WTC11 (cell line): ENCODE measurements around the gene MAP3K14. TPM values are rescaled to one million over a fixed set of nuclear protein-coding genes. Genes with fewer than 3 reads are reported as not detected.

Experiments
- ATAC-seq: fragments of 200-7000 bp; cut with Tn5 transposase; 2 replicates; pipeline ENCODE4 v1.10.0; 2021; ENCODE audit warnings: mild to moderate bottlenecking, moderate library complexity
- CTCF ChIA-PET: fragments of 300-600 bp; sonication (Branson Sonifier 250); formaldehyde crosslinking; loops from one replicate; lab custom pipeline; 2021; ENCODE audit warnings: antibody characterized with exemption; lab: Charles Lee
- POLR2A ChIA-PET: fragments of 350-600 bp; sonication (Branson Sonifier 250); formaldehyde crosslinking; loops from one replicate; lab custom pipeline; 2021; ENCODE audit warnings: antibody characterized with exemption; lab: Charles Lee
- DNase-seq: peaks from one replicate; pipeline ENCODE4 v3.0.0; 2021; ENCODE audit warnings: low spot score
- H3K27ac Mint-ChIP-seq: 2 replicates; pipeline ENCODE4 v1.8.0; 2021; ENCODE audit warnings: mixed read lengths
- H3K27me3 Mint-ChIP-seq: 2 replicates; pipeline ENCODE4 v1.8.0; 2021; ENCODE audit warnings: low read depth, mild to moderate bottlenecking, moderate library complexity, mixed read lengths
- H3K36me3 Mint-ChIP-seq: 2 replicates; pipeline ENCODE4 v1.8.0; 2021; ENCODE audit warnings: mixed read lengths
- H3K4me1 Mint-ChIP-seq: 2 replicates; pipeline ENCODE4 v1.8.0; 2022; ENCODE audit warnings: mixed read lengths
- H3K4me3 Mint-ChIP-seq: 2 replicates; pipeline ENCODE4 v1.8.0; 2021; ENCODE audit warnings: mild to moderate bottlenecking, moderate library complexity, mixed read lengths
- H3K9me3 Mint-ChIP-seq: 2 replicates; pipeline ENCODE4 v1.8.0; 2021; ENCODE audit warnings: mixed read lengths
- AFF4 ChIP-seq: sonication (generic); formaldehyde crosslinking; IDR thresholded peaks from 2 replicates; pipeline ENCODE4 v1.8.1; 2023; ENCODE audit warnings: mild to moderate bottlenecking, missing genetic modification reagents, borderline replicate concordance
- ATF1 ChIP-seq: sonication (generic); formaldehyde crosslinking; IDR thresholded peaks from 2 replicates; pipeline ENCODE4 v1.8.1; 2023; ENCODE audit warnings: mild to moderate bottlenecking, moderate library complexity, missing genetic modification reagents
- CDX4 ChIP-seq: fragments of 250-450 bp; sonication (Bioruptor Pico); IDR thresholded peaks from 2 replicates; pipeline ENCODE4 v1.9.0; 2021; ENCODE audit warnings: moderate library complexity, mild to moderate bottlenecking, inconsistent platforms, borderline replicate concordance
- E2F4 ChIP-seq: sonication (generic); formaldehyde crosslinking; IDR thresholded peaks from 2 replicates; pipeline ENCODE4 v1.8.1; 2022; ENCODE audit warnings: low read depth, mild to moderate bottlenecking, moderate library complexity, missing genetic modification reagents, borderline replicate concordance
- E2F5 ChIP-seq: sonication (generic); formaldehyde crosslinking; IDR thresholded peaks from 2 replicates; pipeline ENCODE4 v1.8.1; 2022; ENCODE audit warnings: mild to moderate bottlenecking, moderate library complexity, missing genetic modification reagents
- ELF4 ChIP-seq: sonication (generic); formaldehyde crosslinking; IDR thresholded peaks from 2 replicates; pipeline ENCODE4 v1.8.1; 2022; ENCODE audit warnings: low read depth, mild to moderate bottlenecking, moderate library complexity, missing genetic modification reagents
- EMX1 ChIP-seq: fragments of 250-450 bp; sonication (Bioruptor Pico); IDR thresholded peaks from 2 replicates; pipeline ENCODE4 v1.8.0; 2021; ENCODE audit warnings: mild to moderate bottlenecking
- FOXP1 ChIP-seq: sonication (generic); formaldehyde crosslinking; IDR thresholded peaks from 2 replicates; pipeline ENCODE4 v1.8.0; 2022; ENCODE audit warnings: missing genetic modification reagents, mild to moderate bottlenecking, moderate library complexity, borderline replicate concordance
- FOXP4 ChIP-seq: sonication (generic); formaldehyde crosslinking; IDR thresholded peaks from 2 replicates; pipeline ENCODE4 v1.8.0; 2022; ENCODE audit warnings: mild to moderate bottlenecking, missing genetic modification reagents
- GRHL2 ChIP-seq: fragments of 250-450 bp; sonication (Bioruptor Pico); IDR thresholded peaks from 2 replicates; pipeline ENCODE4 v1.8.0; 2022; ENCODE audit warnings: mild to moderate bottlenecking, moderate library complexity; ENCODE audit not compliant: insufficient replicate concordance, severe bottlenecking
- JAZF1 ChIP-seq: fragments of 250-450 bp; sonication (Bioruptor Pico); IDR thresholded peaks from 2 replicates; pipeline ENCODE4 v1.9.0; 2021; ENCODE audit warnings: moderate library complexity, mild to moderate bottlenecking, inconsistent platforms
- KAT7 ChIP-seq: sonication (generic); formaldehyde crosslinking; IDR thresholded peaks from 2 replicates; pipeline ENCODE4 v1.8.1; 2023; ENCODE audit warnings: missing genetic modification reagents, mild to moderate bottlenecking, borderline replicate concordance
- MAX ChIP-seq: sonication (generic); formaldehyde crosslinking; IDR thresholded peaks from 2 replicates; pipeline ENCODE4 v1.8.0; 2022; ENCODE audit warnings: mild to moderate bottlenecking, missing genetic modification reagents
- NFATC4 ChIP-seq: fragments of 250-450 bp; sonication (Bioruptor Pico); IDR thresholded peaks from 2 replicates; pipeline ENCODE4 v1.9.0; 2021; ENCODE audit warnings: mild to moderate bottlenecking
- NR1H2 ChIP-seq: sonication (generic); formaldehyde crosslinking; IDR thresholded peaks from 2 replicates; pipeline ENCODE4 v1.9.0; 2021; ENCODE audit warnings: mild to moderate bottlenecking, moderate library complexity, missing genetic modification reagents
- NR3C1 ChIP-seq: sonication (generic); formaldehyde crosslinking; conservative IDR thresholded peaks from 2 replicates; pipeline ENCODE4 v1.8.1; 2023; ENCODE audit warnings: low read depth, mild to moderate bottlenecking, missing genetic modification reagents
- SP1 ChIP-seq: sonication (generic); formaldehyde crosslinking; conservative IDR thresholded peaks from 2 replicates; pipeline ENCODE4 v1.8.1; 2022; ENCODE audit warnings: missing genetic modification reagents
- USF1 ChIP-seq: sonication (generic); formaldehyde crosslinking; IDR thresholded peaks from 2 replicates; pipeline ENCODE4 v1.8.0; 2022; ENCODE audit warnings: mild to moderate bottlenecking, missing genetic modification reagents
- USF2 ChIP-seq: sonication (generic); formaldehyde crosslinking; IDR thresholded peaks from 2 replicates; pipeline ENCODE4 v1.8.1; 2023; ENCODE audit warnings: mild to moderate bottlenecking, missing genetic modification reagents, moderate library complexity
- ZNF121 ChIP-seq: sonication (generic); formaldehyde crosslinking; IDR thresholded peaks from 2 replicates; pipeline ENCODE4 v1.8.0; 2023; ENCODE audit warnings: missing genetic modification reagents
- ZNF263 ChIP-seq: sonication (generic); formaldehyde crosslinking; IDR thresholded peaks from 2 replicates; pipeline ENCODE4 v1.8.1; 2022; ENCODE audit warnings: low read depth, mild to moderate bottlenecking, moderate library complexity, missing genetic modification reagents
- ZNF416 ChIP-seq: fragments of 250-450 bp; sonication (Bioruptor Pico); IDR thresholded peaks from 2 replicates; pipeline ENCODE4 v1.9.0; 2021; ENCODE audit warnings: mild to moderate bottlenecking, inconsistent platforms
- total RNA-seq: library from RNA; stranded (reverse); gene quantifications from 3 replicates; pipeline ENCODE4 v1.2.3, GENCODE V29; 2021

The MAP3K14 gene
- total RNA-seq, 1 experiment from 2014 or later = 4.0 TPM

GRCh38 chr17:45222014-45222288 lies 94.9 kb downstream of the MAP3K14 start (continued):
- no peak for TF ChIP-seq FOXP4
- no peak for TF ChIP-seq NR3C1 (CRISPR knock-in tag)
- TF ChIP-seq ELF4 (CRISPR knock-in tag) = no peak
- TF ChIP-seq USF2 (CRISPR knock-in tag) = no peak
- TF ChIP-seq CDX4 = no peak
- no peak for TF ChIP-seq AFF4
- TF ChIP-seq USF1 (CRISPR knock-in tag) = no peak
- no peak for TF ChIP-seq ATF1
- TF ChIP-seq ZNF121 = no peak
- no peak for TF ChIP-seq ZNF263 (CRISPR knock-in tag)
- no peak for TF ChIP-seq KAT7
- no peak for TF ChIP-seq NFATC4 (CRISPR knock-in tag)
- TF ChIP-seq, all 79 proteins: peak for 0

- ATAC-seq (peak; percentile 40), DNase-seq (peak; percentile 65)
- TF ChIP-seq E2F5 (CRISPR knock-in tag) (peak; percentile 45; the same call in 1 of the 2 replicates), FOXP1 (CRISPR knock-in tag) (peak; percentile 68; the same call in 1 of the 2 replicates), GRHL2 (CRISPR knock-in tag) (no peak), E2F4 (CRISPR knock-in tag) (no peak), ZNF416 (no peak), JAZF1 (CRISPR knock-in tag) (no peak), NR1H2 (CRISPR knock-in tag) (no peak), EMX1 (no peak), SP1 (0 out of 2 replicates have a peak, but pooled peaks have one; percentile 39), KAT7 (peak; percentile 34; the same call in 1 of the 2 replicates), MAX (CRISPR knock-in tag) (no peak)
- Mint-ChIP-seq H3K4me3 (peak within 1 kb of the TSS; percentile 72), H3K4me1 (peaks cover 7% of the 10 kb centered on the region; the same call in 1 of the 2 replicates), H3K27ac (no peak within 1 kb of the TSS), H3K9me3 (no peaks in the 10 kb centered on the region), H3K27me3 (peaks cover 60% of the 10 kb centered on the region), H3K36me3 (no peaks in the 10 kb centered on the region)
- CTCF ChIA-PET = interaction anchor here (0.7 to 5.9 kb wide), 12 partner anchors 10 to 207 kb away, joined by 3 to 88 read pairs (median 8); partner anchors contain the start of gene ACBD4
- POLR2A ChIA-PET = interaction anchor here (0.5 to 1.5 kb wide), 5 partner anchors 15 to 850 kb away, joined by 3 to 4 read pairs (median 3); partner anchors contain the start of genes HEXIM1 and HEXIM2
Measured at GRCh38 chr17:45221081-45222013, 95.5 kb downstream of the MAP3K14 start, which contains the start of gene FMNL1. FMNL1 (plus strand) TSS chr17:45221885; CDS start chr17:45222125, 240 bp downstream.
